Measurements from ENCODE around the gene WDR70. TPM values are rescaled to one million over a fixed set of nuclear protein-coding genes. Genes with fewer than 3 reads are reported as not detected.

The WDR70 gene
- total and polyA plus RNA-seq, 2 of the 8 experiments (the other 6 are each of a cell fraction or from before 2014, with no cell fraction given), result 10.6 to 37.4 TPM

- no peak for DNase-seq (ENCODE audit: low read depth in 1 of 2, low spot score in 2 of 2)
- CTCF ChIA-PET (ENCODE audit: partially characterized antibody), result interaction anchor here (1.0 to 2.0 kb wide), 2 partner anchors 9 to 220 kb away, joined by 3 to 6 read pairs; no protein-coding TSS in a partner anchor
- Histone ChIP-seq H2BK20ac (ENCODE audit: low read length) (no peak overlapping the region), H4K5ac (ENCODE audit: insufficient read length, low read depth, low read length) (no peak overlapping the region), H2BK15ac (ENCODE audit: low read length) (no peak overlapping the region), H3K23ac (ENCODE audit: insufficient read length) (no peak overlapping the region), H3K27me3 (replicated peaks in 1 of 4; ENCODE audit: control insufficient read depth in 3 of 4, extremely low read depth in 1 of 4, insufficient read depth in 3 of 4, low read length in 3 of 4) (no peaks in the 10 kb centered on the region), H4K91ac (replicated peaks; ENCODE audit: insufficient read length, low read length) (no peak overlapping the region), H4K20me1 (replicated peaks in 1 of 2; ENCODE audit: control insufficient read depth in 1 of 2, insufficient read depth in 2 of 2, low read length in 2 of 2) (no peaks in the 10 kb centered on the region), H2BK12ac (ENCODE audit: low read depth, low read length) (no peak overlapping the region), H3K27ac (ENCODE audit: low read depth, low read length) (no peak overlapping the region), H2BK120ac (replicated peaks; ENCODE audit: low read depth, low read length) (no peak overlapping the region), H3K79me1 (ENCODE audit: low read depth, low read length) (no peaks in the 10 kb centered on the region), H3K4me2 (ENCODE audit: insufficient read depth in 1 of 2, low read depth in 2 of 2, low read length in 2 of 2) (no peak overlapping the region), H3K14ac (ENCODE audit: insufficient read length) (no peak overlapping the region), H3K4me3 (ENCODE audit: extremely low read depth in 1 of 4, insufficient read depth in 2 of 4, low read depth in 3 of 4, low read length in 4 of 4) (no peak overlapping the region), H3K18ac (ENCODE audit: extremely low read depth, low read length) (no peak overlapping the region), H2BK5ac (ENCODE audit: low read depth, low read length) (no peak overlapping the region), H3K36me3 (ENCODE audit: control insufficient read depth in 2 of 4, insufficient read depth in 4 of 4, low read length in 3 of 4) (no peaks in the 10 kb centered on the region), H3K9me3 (ENCODE audit: insufficient read depth in 2 of 2, low read depth in 1 of 2, low read length in 1 of 2) (no peaks in the 10 kb centered on the region), H3K4ac (replicated peaks; ENCODE audit: insufficient read length, low read depth, low read length) (no peak overlapping the region), H3K4me1 (replicated peaks in 1 of 4; ENCODE audit: control insufficient read depth in 3 of 4, insufficient read depth in 4 of 4, low read length in 3 of 4) (no peaks in the 10 kb centered on the region), H3K9ac (replicated peaks in 1 of 4; ENCODE audit: extremely low read depth in 1 of 4, low read depth in 3 of 4, low read length in 3 of 4) (no peak overlapping the region), H3K79me2 (ENCODE audit: control insufficient read depth in 1 of 2, insufficient read depth in 2 of 2, low read length in 2 of 2) (no peaks in the 10 kb centered on the region), H3K23me2 (ENCODE audit: low read depth, low read length) (no peaks in the 10 kb centered on the region), H3K56ac (replicated peaks; ENCODE audit: insufficient read length, low read depth, low read length) (no peak overlapping the region), H2AFZ (ENCODE audit: low read length) (no peak overlapping the region), H2AK5ac (ENCODE audit: low read depth, low read length) (no peak overlapping the region), H4K8ac (ENCODE audit: extremely low read depth, insufficient read depth, low read length) (no peak overlapping the region)
- FAIRE-seq, result no peak
- POLR2A ChIA-PET (ENCODE audit: partially characterized antibody), result no interaction called here
- no peak for TF ChIP-seq SIRT6 (IDR thresholded peaks at IDR 0.05; ENCODE audit: low read length)
- TF ChIP-seq HDAC6 (IDR thresholded peaks at IDR 0.05; ENCODE audit: low read depth, low read length), result no peak
- no peak for TF ChIP-seq SIN3A (conservative IDR thresholded peaks at IDR 0.05 in 1 of 2, IDR thresholded peaks at IDR 0.05 in 1 of 2; ENCODE audit: low read depth in 1 of 2, low read length in 2 of 2)
- TF ChIP-seq ATF3 (IDR thresholded peaks at IDR 0.05; ENCODE audit: insufficient read depth, low read depth, low read length), result no peak
- no peak for TF ChIP-seq TAF7 (optimal IDR thresholded peaks at IDR 0.05; ENCODE audit: borderline replicate concordance, low read depth, low read length)
- no peak for TF ChIP-seq JUN (IDR thresholded peaks at IDR 0.05; ENCODE audit: low read depth, low read length)
- TF ChIP-seq RAD21 (IDR thresholded peaks at IDR 0.05 in 1 of 2, conservative IDR thresholded peaks at IDR 0.05 in 1 of 2; ENCODE audit: low read depth in 2 of 2, low read length in 2 of 2), result no peak
Measured at GRCh38 chr5:37715361-37715760, 336.2 kb downstream of the WDR70 start.
